GM21423 (cell line): Measurements from ENCODE around the gene MEGF9.
"Not testable (repeated sequence)": the region's sequence is repeated elsewhere in the genome, so short reads cannot be mapped to it uniquely, and the experiment has no call there.

Experiments used
- ATAC-seq: cut with Tn5 transposase; IDR thresholded peaks from one replicate; pipeline ENCODE4 v1.9.1; 2021; ENCODE audit warnings: mild to moderate bottlenecking, moderate library complexity; ENCODE audit not compliant: unreplicated experiment

The MEGF9 gene

DNA sequence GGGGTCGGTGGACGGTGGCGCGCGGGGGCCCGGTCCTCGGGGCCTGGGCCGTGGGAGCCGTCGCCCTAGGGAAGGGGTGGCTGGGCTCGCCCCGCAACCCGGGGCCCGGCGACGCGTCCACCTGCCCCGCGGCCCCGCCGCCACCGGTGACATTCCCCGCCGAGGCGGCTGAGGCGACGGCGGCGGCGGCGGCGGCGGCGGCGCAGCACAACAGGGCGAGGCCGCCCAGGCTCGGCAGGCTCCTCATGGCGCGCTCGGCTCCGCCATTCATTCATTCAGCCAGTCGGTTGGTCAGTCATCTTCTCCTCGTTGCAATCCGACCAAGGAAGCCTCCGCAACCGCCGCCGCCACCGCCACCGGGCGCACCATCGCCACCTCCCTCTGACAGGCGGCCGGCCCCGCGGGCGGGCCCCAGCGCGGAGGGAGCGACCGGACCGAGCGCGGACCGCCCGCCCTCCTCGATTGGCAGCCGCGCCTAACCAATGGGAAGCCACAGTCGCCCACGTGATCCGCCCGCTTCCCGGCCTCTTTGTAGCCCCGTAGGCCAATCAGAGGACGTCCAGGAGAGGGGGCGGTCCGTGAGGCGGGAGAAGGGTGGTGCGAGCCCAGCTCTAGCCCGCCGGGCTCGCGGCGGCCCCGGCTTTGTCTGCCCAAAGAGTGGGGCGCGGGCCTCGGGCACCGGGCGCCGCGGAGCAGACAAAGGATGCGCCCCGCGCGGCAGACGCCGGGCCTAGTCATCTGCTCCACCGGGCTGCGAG is at the start of gene MEGF9:
Gene MEGF9 (minus strand): TSS at position 383 of the 758 bp plus-strand sequence. CDS start 112 bp downstream, at position 271.
- ATAC-seq = peak; percentile 94

GRCh38 chr9:120761006-120761405 is 46.7 kb upstream of the MEGF9 start:
- ATAC-seq = no peak

- ATAC-seq = no peak
Measured at GRCh38 chr9:120759755-120760400, 45.6 kb upstream of the MEGF9 start.

DNA sequence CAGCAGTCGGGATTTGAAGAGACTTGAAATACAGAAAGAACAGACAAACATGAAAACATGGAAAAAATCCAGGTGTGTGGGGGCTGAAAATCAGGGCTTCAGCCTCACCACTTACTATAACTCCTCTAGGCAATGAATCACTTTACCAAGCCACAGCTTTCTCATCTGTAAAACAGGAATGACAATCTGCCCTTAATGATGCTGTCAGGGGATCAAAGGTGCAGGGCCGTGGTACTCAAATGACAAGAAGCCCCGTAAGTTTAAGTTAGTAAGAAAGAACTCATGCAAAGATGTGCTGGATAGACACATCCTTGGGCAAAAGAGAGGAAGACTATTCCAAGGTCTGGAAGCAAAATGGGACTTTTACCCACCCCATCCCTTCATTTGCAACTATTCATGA is 44.3 kb upstream of the MEGF9 start:
- ATAC-seq = no peak

GRCh38 chr9:120757026-120757913 is 43.0 kb upstream of the MEGF9 start:
- no peak for ATAC-seq

- ATAC-seq = no peak
Measured at GRCh38 chr9:120756531-120756930, 42.3 kb upstream of the MEGF9 start.

- peak; percentile 48 for ATAC-seq
Measured at GRCh38 chr9:120755810-120756434, 41.7 kb upstream of the MEGF9 start.

- ATAC-seq = peak; percentile 69
Measured at GRCh38 chr9:120755044-120755443, 40.8 kb upstream of the MEGF9 start.

DNA sequence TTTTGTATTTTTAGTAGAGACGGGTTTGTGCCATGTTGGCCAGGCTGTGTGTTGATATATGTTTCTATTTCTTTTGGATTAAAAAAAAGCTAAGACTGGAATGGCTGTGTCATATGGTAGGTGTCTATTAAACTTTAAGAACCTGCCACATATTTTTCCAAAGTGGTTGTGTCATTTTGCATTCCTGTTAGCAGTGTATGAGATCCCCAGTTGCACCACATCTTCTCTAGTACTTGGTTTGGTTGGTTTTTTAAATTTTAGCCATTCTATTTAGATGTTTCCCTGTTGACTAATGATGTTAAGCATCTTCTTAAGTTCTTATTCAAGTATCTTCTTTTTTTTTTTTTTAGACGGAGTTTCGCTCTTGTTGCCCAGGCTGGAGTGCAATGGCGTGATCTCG is 36.2 kb upstream of the MEGF9 start:
- ATAC-seq = no peak

GRCh38 chr9:120746366-120746765 is 32.1 kb upstream of the MEGF9 start:
- ATAC-seq = not testable (repeated sequence)

DNA sequence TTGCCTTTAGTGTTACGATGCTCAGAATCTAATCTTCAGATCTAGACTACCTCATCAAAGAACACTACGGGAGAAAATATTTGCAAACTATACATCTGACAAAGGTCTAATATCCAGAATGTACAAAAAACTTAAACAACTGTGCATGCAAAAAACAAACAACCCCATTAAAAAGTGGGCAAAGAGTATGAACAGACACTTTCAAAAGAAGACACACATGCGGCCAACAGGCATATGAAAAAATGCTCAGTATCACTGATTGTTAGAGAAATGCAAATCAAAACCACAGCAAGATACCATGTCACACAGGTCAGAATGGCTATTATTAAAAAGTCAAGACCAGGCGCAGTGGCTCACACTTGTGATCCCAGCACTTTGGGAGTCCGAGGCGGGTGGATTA is 31.0 kb upstream of the MEGF9 start:
- ATAC-seq = no peak

DNA sequence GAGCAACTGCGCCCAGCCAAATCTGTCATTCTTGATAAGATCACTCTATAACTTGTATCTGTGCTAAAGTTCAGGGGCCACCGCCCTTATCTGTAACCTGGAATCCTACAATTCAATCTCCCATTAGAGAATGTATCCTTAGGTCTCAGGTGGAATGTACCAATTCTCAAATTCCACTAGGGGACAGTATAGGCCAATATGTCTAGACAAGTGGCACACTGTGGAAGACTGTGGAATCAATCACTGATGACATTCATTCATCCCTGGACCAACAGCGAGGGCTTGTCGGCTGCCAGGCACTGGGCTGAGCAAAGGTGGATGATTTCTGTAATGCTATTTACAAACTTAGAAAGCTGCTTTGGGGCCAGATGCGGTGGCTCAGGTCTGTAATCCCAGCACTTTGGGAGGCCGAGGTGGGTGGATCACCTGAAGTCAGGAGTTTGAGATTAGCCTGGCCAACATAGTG is 28.7 kb upstream of the MEGF9 start:
- no peak for ATAC-seq

DNA sequence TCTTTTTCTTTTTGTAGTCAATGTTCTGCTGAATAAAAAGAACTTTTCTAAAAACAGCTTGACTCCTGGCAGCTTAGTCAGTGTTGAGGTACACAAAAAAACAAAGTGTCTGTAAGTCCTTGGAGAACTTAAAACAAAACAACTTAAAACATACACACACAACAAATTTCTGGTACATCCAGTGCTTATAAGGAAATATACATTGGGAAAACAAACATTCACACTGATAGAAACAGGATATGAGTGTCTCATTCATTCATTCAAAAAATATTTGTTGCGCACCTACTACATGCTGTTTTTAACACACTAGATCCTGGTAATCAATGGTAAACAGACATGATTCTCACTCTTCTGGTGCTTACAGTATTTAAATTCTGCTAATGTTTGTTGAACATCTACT is 27.4 kb upstream of the MEGF9 start:
- no peak for ATAC-seq

DNA sequence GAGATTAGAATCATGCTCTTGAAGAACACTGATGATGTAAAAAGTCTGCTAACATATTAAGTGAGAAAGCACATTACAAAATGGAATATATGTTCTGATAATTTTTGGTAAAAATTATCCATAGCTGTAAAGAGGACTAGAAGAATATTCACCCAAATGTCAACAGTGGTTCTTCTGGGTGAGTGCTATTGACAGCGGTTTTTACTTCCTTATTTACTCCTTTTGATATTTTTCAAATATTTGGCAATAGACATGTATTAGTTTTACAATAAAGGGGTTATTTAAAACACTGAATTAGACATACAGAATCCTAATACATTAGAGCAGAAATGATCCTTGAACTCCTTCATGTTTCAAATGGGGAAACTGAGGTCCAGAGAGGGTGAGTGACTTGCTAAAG is 26.9 kb upstream of the MEGF9 start:
- ATAC-seq = no peak

GRCh38 chr9:120740132-120740531 is 25.9 kb upstream of the MEGF9 start:
- ATAC-seq = no peak

DNA sequence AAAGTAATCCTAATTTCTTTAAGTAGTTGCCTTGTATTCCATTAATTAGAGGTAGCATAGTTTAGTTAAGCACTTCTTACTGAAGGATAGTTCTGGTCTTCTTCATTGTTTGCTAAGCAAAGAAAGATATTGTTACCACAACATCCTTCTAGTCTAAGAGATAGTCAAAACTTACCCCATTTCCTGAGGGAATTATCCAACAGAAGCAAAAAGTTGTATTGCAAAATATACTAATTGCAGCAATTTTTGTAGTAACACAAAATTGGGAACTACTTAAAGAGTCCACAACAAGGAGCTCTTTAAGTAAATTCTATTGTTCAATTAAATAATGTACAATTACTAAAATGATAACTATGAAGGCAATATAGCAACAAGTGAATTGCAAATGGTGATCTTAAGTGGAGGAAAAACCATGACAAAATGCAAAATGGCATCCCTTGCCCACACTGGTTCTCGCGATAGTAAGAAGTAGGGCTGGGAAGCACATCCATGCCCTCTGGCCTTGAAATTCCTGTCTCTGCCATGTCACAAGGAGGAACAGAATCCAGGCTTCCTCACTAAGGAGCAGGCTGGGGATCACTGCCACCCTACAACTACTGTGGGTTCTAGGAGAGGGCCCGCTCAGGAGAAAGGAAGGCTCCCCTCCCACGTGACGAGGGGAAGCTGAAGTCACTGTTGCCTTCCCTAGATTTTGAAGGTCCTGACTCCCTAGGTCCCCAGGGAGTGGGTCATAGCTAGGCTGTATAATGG is 23.3 kb upstream of the MEGF9 start:
- ATAC-seq = no peak

- no peak for ATAC-seq
Measured at GRCh38 chr9:120736881-120737280, 22.6 kb upstream of the MEGF9 start.

DNA sequence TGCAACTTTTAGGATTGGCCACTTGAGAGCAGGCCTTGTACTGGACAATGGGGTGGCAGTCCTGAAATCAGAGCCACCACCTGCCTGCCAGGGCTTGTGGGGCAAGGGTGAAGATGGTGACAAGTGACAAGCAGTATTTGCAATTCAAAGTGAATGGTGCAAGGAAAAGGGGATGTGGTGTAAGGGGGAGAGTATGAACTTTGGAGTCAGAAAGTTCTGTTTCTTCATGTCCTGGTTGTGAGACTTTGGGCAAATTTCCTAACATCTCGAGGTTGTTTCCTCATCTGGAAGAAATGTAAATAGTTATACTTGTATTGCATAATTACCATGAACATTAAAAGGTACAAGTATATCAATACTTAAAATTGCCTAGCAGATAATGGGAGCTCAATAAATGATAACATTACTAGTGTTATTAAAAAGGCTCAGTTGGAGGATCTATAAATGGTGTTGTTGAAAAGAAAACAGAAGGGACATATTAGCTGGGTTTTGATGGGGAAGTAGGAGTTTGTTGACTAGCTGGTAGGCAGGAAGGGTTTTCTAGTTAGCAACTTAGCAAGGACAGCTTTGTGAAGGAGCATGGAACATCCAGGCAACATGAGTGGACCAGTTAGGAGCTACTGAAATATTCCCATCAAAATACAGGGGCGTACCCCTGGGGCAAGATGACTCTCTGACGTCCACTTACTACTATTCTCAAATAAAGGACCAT is 21.3 kb upstream of the MEGF9 start:
- ATAC-seq = no peak

DNA sequence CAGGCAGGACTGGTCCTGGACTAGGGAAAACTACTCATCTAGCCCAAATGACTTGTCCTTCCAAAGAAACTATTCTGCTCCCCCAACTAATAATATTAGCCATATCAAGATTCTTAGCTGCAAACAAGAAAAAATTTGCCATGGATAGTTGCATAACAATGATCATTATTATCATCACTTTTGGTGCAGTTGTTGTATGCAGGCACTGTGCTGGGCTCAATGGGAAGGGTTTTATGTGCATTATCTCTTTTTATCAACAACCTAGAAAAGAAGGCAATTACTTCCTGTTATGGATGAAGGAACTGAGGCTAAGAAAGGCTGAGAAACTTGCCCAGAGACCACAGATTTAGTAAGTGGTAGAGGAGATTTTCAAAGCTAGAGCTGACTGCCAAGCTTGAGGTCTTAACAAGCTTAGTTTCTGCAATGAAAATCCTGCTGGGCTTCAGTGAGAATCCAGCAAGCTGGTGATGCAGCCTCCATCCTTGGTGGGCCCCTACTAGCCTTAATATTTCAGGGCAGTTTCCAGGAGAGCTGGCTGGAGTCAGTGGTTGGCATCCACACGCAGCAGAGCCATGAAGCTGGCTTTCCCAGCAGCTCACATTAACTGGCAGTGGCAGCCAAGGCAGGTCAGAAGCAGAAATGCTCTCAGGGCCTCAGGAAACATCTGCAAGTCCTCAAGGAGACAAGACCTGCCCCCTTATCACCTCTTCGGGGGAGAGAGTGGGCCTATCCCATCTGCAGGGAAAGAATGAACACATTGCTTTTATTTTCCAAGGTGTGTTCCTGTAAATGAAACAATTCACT is 20.5 kb upstream of the MEGF9 start:
- ATAC-seq = no peak
